HCT116 (cell line): ENCODE results near the gene NXT1. TPM values are rescaled to one million over a fixed set of nuclear protein-coding genes. Genes with fewer than 3 reads are reported as not detected.

Experiments used
- ATAC-seq: fragments of 200-7000 bp; cut with Tn5 transposase; 2 replicates; pipeline ENCODE4 v1.9.1; 2020; ENCODE audit warnings: mild to moderate bottlenecking, moderate library complexity
- BruUV-seq: library from RNA; stranded (reverse); fragments of 400-500 nt; replicated peaks from 2 replicates; lab custom pipeline; 2021; lab: Mats Ljungman, UMichigan
- CTCF ChIA-PET: fragments of 300-600 bp; sonication (Branson Sonifier 250); formaldehyde crosslinking; loops from one replicate; lab custom pipeline; 2021; ENCODE audit warnings: antibody characterized with exemption; lab: Charles Lee
- POLR2A ChIA-PET: fragments of 300-600, 350-600 bp; sonication (Branson Sonifier 250); formaldehyde crosslinking; loops from one replicate; lab custom pipeline; 2021; ENCODE audit warnings: antibody characterized with exemption; lab: Charles Lee
- RAD21 ChIA-PET, 2 experiments: fragments of 300-600 bp; sonication (Branson Sonifier 250); formaldehyde crosslinking; loops; one replicate each; lab custom pipeline; 2023; ENCODE audit warnings: low total read pairs in 2 of 2; ENCODE audit not compliant: uncharacterized antibody in 2 of 2, unreplicated experiment in 2 of 2, low non-redundant PET in 1 of 2; lab: Charles Lee
- DNase-seq: peaks from one replicate; pipeline ENCODE4 v3.0.0-alpha.2; 2010; ENCODE audit warnings: low read depth, low spot score
- H2AFZ ChIP-seq: fragments of 200-600 bp; shearing (Covaris generic), sonication (generic); 2 replicates; pipeline ENCODE4 v1.6.1; 2017; ENCODE audit warnings: low read depth, mixed run types, mixed read lengths, antibody characterized with exemption, low read length; ENCODE audit not compliant: poor library complexity, severe bottlenecking
- H3K27ac ChIP-seq: 2 replicates; pipeline ENCODE4 v1.5.1; 2012; ENCODE audit warnings: low read depth, low read length
- H3K27me3 ChIP-seq: fragments of 200-600 bp; sonication (generic); 2 replicates; pipeline ENCODE4 v1.6.1; 2016; ENCODE audit warnings: mixed run types, low read length, mixed read lengths; ENCODE audit not compliant: insufficient read depth
- H3K36me3 ChIP-seq, 2 experiments: fragments of 200-500 bp in 1 of 2; fragments of 200-600 bp in 1 of 2; sonication (Bioruptor generic) in 1 of 2; sonication (generic) in 1 of 2; 2 replicates each; pipeline versions ENCODE4 v1.5.1 to v1.6.1; 2014 to 2016; ENCODE audit warnings: low read length in 2 of 2, inconsistent platforms in 1 of 2, mixed read lengths in 1 of 2, mixed run types in 1 of 2; ENCODE audit not compliant: insufficient read depth in 2 of 2, control insufficient read depth in 1 of 2
- H3K4me1 ChIP-seq, 2 experiments: fragments of 200-600 bp in 1 of 2; sonication (generic) in 1 of 2; 2 replicates each; pipeline versions ENCODE4 v1.5.1 to v1.6.1; 2012 to 2017; ENCODE audit warnings: low read length in 2 of 2, inconsistent platforms in 1 of 2, mild to moderate bottlenecking in 1 of 2, mixed read lengths in 1 of 2, mixed run types in 1 of 2, moderate library complexity in 1 of 2; ENCODE audit not compliant: insufficient read depth in 2 of 2, control insufficient read depth in 1 of 2
- H3K4me2 ChIP-seq: fragments of 200-600 bp; sonication (generic); 2 replicates; pipeline ENCODE4 v1.6.1; 2017; ENCODE audit warnings: mixed run types, low read length, mixed read lengths
- H3K4me3 ChIP-seq, 2 experiments: fragments of 200-600 bp in 1 of 2; sonication (generic) in 1 of 2; replicated peaks in 1 of 2; 2 replicates each; pipeline ENCODE4 v1.5.1; 2011 to 2016; ENCODE audit warnings: low read length in 2 of 2, control low read depth in 1 of 2, low read depth in 1 of 2, mild to moderate bottlenecking in 1 of 2, mixed read lengths in 1 of 2, mixed run types in 1 of 2
- H3K79me2 ChIP-seq: fragments of 200-600 bp; sonication (generic); 2 replicates; pipeline ENCODE4 v1.6.1; 2017; ENCODE audit warnings: mild to moderate bottlenecking, mixed run types, low read length, moderate library complexity, mixed read lengths; ENCODE audit not compliant: insufficient read depth
- H3K9ac ChIP-seq: fragments of 200-600 bp; sonication (generic); 2 replicates; pipeline ENCODE4 v1.6.1; 2016; ENCODE audit warnings: low read length, mixed read lengths
- H3K9me2 ChIP-seq: fragments of 200-600 bp; sonication (generic), shearing (Covaris generic); 2 replicates; pipeline ENCODE4 v1.6.1; 2017; ENCODE audit warnings: mixed run types, mild to moderate bottlenecking, moderate library complexity; ENCODE audit not compliant: insufficient read depth
- H3K9me3 ChIP-seq, 2 experiments: fragments of 200-500 bp in 1 of 2; fragments of 200-600 bp in 1 of 2; sonication (Bioruptor generic) in 1 of 2; sonication (generic) in 1 of 2; 2 replicates each; pipeline ENCODE4 v1.6.1; 2014 to 2017; ENCODE audit warnings: low read length in 2 of 2, mixed read lengths in 2 of 2, inconsistent platforms in 1 of 2, low read depth in 1 of 2, mild to moderate bottlenecking in 1 of 2, mixed run types in 1 of 2, moderate library complexity in 1 of 2; ENCODE audit not compliant: control insufficient read depth in 1 of 2, insufficient read depth in 1 of 2
- H4K20me1 ChIP-seq: fragments of 200-600 bp; sonication (generic), shearing (Covaris generic); 2 replicates; pipeline ENCODE4 v1.6.1; 2017; ENCODE audit warnings: mixed run types, mild to moderate bottlenecking, moderate library complexity; ENCODE audit not compliant: insufficient read depth
- ATF3 ChIP-seq: IDR thresholded peaks from 2 replicates; pipeline ENCODE4 v1.6.1; 2012
- CBX3 ChIP-seq: IDR thresholded peaks from 2 replicates; pipeline ENCODE4 v1.6.1; 2012; ENCODE audit warnings: low read depth
- CEBPB ChIP-seq: IDR thresholded peaks from 2 replicates; pipeline ENCODE4 v1.6.1; 2012; ENCODE audit warnings: low read depth
- EGR1 ChIP-seq: IDR thresholded peaks from 2 replicates; pipeline ENCODE4 v1.6.1; 2012; ENCODE audit warnings: low read depth
- ELF1 ChIP-seq: IDR thresholded peaks from 2 replicates; pipeline ENCODE4 v1.6.1; 2012; ENCODE audit warnings: low read depth, borderline replicate concordance
- EZH2 ChIP-seq: fragments of 200-600 bp; sonication (generic); IDR thresholded peaks from 2 replicates; pipeline ENCODE4 v1.6.1; 2017; ENCODE audit warnings: antibody characterized with exemption, mixed run types
- EZH2phosphoT487 ChIP-seq: fragments of 200-600 bp; IDR thresholded peaks from 2 replicates; pipeline ENCODE4 v1.6.1; 2018; ENCODE audit warnings: antibody characterized with exemption, borderline replicate concordance
- FOSL1 ChIP-seq: IDR thresholded peaks from 2 replicates; pipeline ENCODE4 v1.6.1; 2012; ENCODE audit warnings: low read depth
- JUND ChIP-seq: IDR thresholded peaks from 2 replicates; pipeline ENCODE4 v1.6.1; 2012
- MAX ChIP-seq: IDR thresholded peaks from 2 replicates; pipeline ENCODE4 v1.6.1; 2012
- POLR2AphosphoS5 ChIP-seq: IDR thresholded peaks from 2 replicates; pipeline ENCODE4 v1.6.1; 2011; ENCODE audit warnings: mild to moderate bottlenecking, low read depth, low read length, moderate library complexity
- REST ChIP-seq: IDR thresholded peaks from 2 replicates; pipeline ENCODE4 v1.6.1; 2012; ENCODE audit warnings: low read depth
- SIN3A ChIP-seq: IDR thresholded peaks from 2 replicates; pipeline ENCODE4 v1.6.1; 2012; ENCODE audit warnings: low read depth
- SP1 ChIP-seq: IDR thresholded peaks from 2 replicates; pipeline ENCODE4 v1.6.1; 2012; ENCODE audit warnings: low read depth
- SRF ChIP-seq: IDR thresholded peaks from 2 replicates; pipeline ENCODE4 v1.6.1; 2012; ENCODE audit warnings: low read depth
- TCF7L2 ChIP-seq: IDR thresholded peaks from 2 replicates; pipeline ENCODE4 v1.7.0; 2011; ENCODE audit warnings: borderline replicate concordance, inconsistent platforms; ENCODE audit not compliant: insufficient read depth, insufficient read length; ENCODE audit errors: extremely low read depth
- ZBTB33 ChIP-seq: IDR thresholded peaks from 2 replicates; pipeline ENCODE4 v1.6.1; 2011; ENCODE audit warnings: mild to moderate bottlenecking, low read length, moderate library complexity; ENCODE audit not compliant: insufficient replicate concordance; ENCODE audit errors: extremely low read depth
- ZNF274 ChIP-seq: fragments of 200-500 bp; sonication (Bioruptor generic); IDR thresholded peaks from 2 replicates; pipeline ENCODE4 v1.6.1; 2014; ENCODE audit warnings: mild to moderate bottlenecking, low read depth, low read length, inconsistent platforms
- intact Hi-C: fragments of 100-400 bp; cut with micrococcal nuclease; formaldehyde crosslinking; loops from 2 replicates; pipeline ENCODE4 v1.10.0; 2022
- total RNA-seq: library from RNA; stranded (reverse); gene quantifications from one replicate; pipeline ENCODE4 v1.2.1, GENCODE V29; 2021; ENCODE audit not compliant: unreplicated experiment

The NXT1 gene
- total RNA-seq, 1 experiment from 2014 or later: 29.9 TPM

- H3K36me3 ChIP-seq: peaks cover 22 to 23% of the 10 kb centered on the region in 2 experiments; a peak in 2 of 4 replicates
- TF ChIP-seq CBX3 (no peak), EGR1 (no peak), ZBTB33 (no peak), TCF7L2 (no peak), ATF3 (no peak), EZH2phosphoT487 (no peak), EZH2 (no peak), MAX (no peak), SIN3A (no peak), CEBPB (no peak), REST (no peak), ELF1 (no peak), ZNF274 (no peak), SP1 (no peak), FOSL1 (no peak), POLR2AphosphoS5 (no peak), SRF (no peak), JUND (no peak)
- H3K27me3 ChIP-seq: no peaks in the 10 kb centered on the region
- ChIA-PET CTCF (no interaction called here), RAD21 (no interaction called here), POLR2A (no interaction called here)
- H3K4me1 ChIP-seq: peaks cover 11 to 23% of the 10 kb centered on the region in 2 experiments
- no peak overlapping the region for H3K4me3 ChIP-seq
- no TSS peak for BruUV-seq
- DNase-seq: no peak
- H2AFZ ChIP-seq: no peak overlapping the region
- H3K9me2 ChIP-seq: no peaks in the 10 kb centered on the region
- H3K79me2 ChIP-seq: peaks cover 63% of the 10 kb centered on the region
- H3K9me3 ChIP-seq: no peaks in the 10 kb centered on the region
- no peak overlapping the region for H3K27ac ChIP-seq
- no peak for ATAC-seq
- H3K4me2 ChIP-seq: no peak overlapping the region
- H3K9ac ChIP-seq: no peak overlapping the region
- intact Hi-C loops: loop anchor here (10.0 kb wide), 1 partner anchor 49 kb away; no protein-coding TSS in a partner anchor
- H4K20me1 ChIP-seq: no peaks in the 10 kb centered on the region; the same call in 1 of the 2 replicates
These were observed 15.0 kb downstream of the NXT1 start for GRCh38 chr20:23365390-23366165.
